ENCODE results near the gene METTL5.

The METTL5 gene

DNA sequence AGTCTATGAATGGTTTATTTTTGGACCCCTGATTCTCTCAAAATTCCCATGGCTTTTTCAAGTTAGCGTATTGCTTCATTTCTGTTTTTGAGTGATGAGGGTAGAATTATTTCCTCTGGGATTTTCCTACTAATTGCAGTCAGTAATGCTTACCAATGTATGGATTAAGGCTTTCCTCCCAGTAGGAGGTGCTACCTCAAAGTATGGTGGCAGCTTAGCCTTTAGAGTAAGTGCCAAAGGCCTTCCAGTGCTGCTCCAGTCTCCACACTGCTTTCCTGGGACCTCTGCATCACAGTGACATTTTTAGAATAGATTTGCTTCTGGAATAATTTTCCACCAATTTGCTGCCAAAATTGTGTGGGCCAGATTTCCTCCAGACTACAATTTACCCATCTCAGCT is 42.2 kb downstream of the METTL5 start:
- DNase-seq (ENCODE audit: low spot score), result no peak

DNA sequence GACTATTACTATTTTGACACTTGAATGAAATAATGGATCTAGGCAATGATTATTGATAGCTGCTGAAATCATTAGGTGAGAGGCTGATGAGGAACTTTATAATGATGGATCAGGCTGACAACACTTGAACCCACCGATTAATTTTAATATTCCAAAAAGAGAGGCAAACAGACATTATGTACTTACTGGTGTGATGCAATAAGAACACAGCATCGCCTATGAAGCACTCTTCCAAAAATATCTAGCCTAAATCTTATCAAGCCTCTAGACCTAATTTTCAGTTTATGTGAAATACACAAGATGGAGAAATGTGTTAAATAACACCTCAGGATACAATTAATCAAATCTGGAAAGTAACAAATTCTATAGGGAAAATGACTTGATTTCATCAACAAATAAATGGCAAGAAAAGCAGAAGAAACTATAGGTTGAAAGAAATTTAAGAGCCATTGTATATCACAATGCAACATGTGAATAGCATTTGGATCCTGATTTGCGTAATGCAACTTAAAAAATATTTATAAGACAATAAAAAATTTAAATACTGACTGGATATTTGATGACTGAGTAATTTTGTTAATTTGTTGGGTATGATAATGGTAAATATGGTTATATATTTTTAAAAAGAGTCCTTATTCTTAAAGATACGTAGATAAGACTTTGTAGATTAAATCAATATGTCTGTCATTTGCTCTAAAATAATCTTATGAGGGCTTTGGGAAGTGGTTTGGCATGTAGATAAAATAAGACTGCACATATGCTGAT is 43.3 kb downstream of the METTL5 start:
- DNase-seq (ENCODE audit: low spot score), result no peak

DNA sequence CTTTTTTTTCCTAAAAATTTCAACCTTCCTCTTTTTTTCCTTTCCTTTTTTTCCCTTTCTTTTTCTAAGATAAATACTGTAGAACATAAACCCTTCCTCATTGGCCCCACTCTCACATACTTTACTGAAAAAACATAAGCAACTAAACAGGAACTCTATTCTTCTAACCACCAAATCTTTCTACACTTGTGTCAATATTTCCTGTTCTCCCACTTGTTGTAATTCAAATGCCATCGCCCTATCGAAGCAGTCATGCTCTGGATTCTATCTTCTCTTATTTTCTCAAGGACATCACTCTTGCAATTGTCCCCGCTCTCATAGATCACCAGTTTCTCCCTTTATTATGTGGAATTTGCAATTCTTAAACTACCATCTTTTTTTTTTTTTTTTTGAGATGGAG is 46.3 kb downstream of the METTL5 start:
- no peak for DNase-seq (ENCODE audit: low spot score)

DNA sequence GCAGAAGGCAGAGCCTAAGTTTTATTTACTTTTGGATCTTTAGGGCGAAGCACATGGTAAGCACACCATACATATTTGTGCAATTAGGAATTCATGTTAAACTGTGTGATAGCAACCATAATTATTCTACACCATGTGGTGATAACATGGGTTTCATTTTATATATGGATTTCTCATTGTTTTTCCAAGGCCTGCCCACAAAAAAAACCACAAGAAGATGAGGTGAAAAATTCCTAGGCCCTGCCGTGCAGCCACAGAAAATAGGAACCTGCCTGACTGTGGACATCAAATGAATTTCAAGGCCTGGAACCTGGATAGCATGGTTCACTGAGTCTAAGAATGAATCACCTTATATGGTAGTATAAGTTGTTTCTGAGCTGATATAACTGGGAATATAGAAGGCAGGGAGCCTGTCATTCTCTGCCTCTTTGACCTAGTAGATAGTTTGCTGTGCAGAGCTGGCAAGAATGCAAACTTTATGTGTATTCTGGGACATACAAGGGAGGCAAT is 48.4 kb downstream of the METTL5 start:
- DNase-seq (ENCODE audit: low spot score), result no peak

DNA sequence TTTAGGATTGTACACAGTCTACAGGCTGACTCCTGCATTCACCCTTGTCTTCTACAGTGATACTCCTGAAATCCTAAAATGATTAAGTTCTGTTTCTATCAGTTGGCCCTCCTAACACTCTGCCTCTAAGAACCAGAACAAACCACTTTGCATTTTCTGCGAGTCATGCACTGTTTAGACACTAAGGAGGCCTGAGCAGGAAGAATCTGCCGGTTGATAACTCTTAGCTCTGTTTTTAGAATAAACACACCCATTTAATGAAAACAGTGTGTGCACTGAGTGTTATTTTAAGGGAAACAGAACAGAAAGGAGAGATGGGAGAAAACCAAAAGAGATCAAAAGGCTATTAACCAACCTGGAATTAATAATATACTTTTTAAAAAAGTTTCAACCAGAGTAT is 48.9 kb downstream of the METTL5 start:
- no peak for DNase-seq (ENCODE audit: low spot score)

DNA sequence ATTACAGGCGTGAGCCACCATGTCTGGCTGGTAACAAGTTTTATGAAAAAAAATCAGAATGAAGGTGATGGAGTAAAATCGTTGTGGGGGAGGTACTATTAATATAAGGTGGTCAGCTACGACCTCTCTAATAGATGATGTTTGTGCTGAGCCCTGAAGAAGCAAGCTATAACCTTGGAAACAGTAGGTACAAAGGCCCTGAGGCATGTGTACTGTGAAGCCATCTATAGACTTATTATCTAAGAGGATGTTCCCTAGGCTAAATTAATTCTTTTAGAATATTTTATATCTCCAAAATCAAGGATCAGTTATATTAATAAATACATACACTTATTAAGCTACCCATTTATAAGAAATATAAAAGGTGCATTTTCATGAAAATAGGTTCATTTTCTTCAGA is 49.4 kb downstream of the METTL5 start:
- DNase-seq (ENCODE audit: low spot score), result no peak

DNA sequence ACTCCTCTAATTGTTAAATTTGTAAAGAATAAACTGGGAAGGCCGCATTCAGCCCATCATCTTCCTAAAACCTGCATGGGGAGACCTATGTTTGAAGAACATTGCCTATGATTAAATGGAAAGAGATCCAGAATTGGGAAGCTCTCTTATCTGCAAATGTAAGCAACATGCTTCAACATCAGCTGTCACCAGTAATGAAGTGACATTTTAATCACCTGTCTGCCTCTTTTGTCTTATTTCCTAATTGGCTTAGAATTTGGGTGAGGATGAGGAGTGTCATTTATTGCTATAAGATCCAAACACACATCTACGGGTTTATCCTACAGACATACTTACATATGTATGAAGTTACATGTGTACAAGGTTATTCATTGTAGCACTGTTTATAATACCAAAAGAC is 52.1 kb downstream of the METTL5 start:
- no peak for DNase-seq (ENCODE audit: low spot score)

DNA sequence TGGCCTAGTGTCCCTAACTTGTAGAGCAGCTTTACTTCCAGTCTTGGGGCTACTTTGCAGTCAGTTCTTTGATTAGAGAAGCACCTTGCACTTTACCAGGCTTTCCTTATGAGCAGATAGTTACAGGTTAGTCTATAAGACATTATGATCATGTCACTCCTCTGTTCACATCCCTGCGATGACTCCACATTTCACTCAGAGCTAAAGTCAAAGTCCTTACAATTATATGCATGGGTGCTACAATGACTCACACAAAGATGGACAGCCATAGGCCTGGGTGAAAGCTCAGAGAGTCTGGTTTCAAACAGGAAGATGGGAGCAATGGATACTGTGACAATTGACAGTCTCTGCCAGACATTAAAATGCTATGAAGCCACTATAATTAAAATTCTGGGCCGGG is 53.1 kb downstream of the METTL5 start:
- DNase-seq (ENCODE audit: low spot score), result no peak

DNA sequence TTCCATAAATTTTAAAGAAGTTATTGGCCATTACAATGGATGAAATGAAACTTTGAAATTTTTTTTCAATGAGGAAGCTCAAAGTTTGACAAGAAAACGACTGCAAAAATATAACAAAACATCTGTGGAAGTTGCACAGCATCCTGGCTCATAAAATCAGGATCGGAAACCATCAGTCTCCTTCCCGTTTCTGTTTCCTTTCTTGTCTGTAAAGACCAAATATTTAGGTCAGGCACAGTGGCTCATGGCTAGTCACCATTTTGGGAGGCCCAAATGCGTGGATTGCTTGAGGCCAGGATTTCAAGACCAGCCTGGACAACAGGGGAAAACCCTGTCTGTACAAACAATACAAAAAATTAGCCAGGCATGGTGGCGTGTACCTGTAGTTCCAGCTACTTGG is 53.7 kb downstream of the METTL5 start:
- no peak for DNase-seq (ENCODE audit: low spot score)

DNA sequence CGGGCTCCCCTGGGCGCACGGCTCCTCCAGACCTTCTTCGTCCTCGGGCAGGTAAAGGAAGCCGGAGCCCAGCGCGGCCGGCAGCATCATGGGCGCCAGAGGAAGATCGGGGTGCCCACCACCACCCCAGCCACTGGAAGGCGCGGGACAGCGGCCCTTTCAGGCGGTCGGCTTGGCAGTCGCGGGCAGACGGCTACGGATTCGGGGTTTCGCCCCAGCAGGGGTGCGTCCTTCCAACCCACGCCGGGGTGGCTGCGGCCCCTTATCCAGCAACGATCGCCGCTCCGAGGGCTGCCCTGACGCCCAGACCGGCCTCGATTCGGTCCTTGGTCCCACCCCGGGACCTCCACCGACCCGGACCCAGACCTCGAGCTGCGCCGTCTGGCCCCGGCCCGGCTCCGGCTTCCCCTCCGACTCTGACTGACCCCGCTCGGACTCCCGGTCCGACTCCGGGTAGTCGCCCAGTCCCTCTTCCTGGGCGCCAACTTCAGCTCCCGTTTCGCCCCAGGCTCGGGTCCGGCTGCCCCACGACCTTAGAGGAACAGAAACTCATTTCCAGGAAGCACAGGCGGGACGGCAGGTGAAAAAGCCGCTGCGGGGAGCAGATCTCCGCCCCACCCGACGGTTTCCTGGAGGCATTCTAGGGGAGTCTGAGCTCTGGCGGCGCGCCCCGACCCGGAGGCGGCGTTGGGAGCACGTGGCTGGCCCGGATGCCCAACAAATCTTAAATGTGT is 56.3 kb downstream of the METTL5 start:
- no peak for DNase-seq (ENCODE audit: low spot score)

DNA sequence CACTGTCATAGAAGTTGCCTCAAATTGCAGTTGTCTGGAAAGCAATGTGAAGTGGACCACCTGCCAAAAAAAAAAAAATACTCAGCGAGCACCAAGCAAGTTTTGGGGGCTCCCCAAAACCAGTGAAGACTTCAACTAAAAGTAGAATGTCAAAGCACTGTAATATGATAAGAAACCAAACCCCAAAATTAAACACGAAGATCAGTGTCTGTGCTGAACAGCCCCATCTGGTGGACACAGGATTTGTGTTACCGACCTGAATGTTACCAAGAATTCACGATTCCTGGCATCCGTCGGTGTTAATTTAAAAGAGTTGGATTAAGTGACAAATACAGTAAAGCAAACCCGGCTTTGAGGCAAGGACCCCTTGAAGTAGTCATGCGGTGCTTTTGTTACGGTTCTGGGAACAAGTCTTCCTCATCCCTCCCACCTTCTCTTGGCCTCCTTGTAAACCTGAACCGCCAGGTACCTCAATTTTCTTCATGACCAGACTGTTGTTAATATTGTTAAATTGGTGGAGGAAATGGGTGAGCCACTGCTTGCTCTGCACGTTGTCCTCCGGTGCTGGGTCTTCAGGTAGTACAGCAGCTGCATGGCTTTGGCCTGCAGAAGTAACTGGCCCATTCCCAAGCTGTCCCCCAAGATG is 57.3 kb downstream of the METTL5 start:
- DNase-seq (ENCODE audit: low spot score), result peak; percentile 36

DNA sequence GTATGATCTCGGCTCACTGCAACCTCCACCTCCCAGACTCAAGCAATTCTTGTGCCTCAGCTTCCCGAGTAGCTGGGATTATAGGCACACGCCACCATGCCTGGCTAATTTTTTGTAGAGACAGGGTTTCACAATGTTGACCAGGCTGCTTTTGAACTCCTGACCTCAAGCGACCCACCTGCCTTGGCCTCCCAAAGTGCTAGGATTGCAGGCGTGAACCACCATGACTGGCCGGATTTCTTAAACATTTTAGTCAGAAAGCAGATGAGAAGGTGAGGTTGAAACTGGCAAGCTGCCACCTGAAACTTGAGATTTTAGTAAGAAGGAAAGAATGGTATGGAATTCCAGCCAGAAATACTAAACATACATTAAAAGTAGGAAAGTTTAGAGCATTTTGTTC is 59.2 kb downstream of the METTL5 start:
- no peak for DNase-seq (ENCODE audit: low spot score)

DNA sequence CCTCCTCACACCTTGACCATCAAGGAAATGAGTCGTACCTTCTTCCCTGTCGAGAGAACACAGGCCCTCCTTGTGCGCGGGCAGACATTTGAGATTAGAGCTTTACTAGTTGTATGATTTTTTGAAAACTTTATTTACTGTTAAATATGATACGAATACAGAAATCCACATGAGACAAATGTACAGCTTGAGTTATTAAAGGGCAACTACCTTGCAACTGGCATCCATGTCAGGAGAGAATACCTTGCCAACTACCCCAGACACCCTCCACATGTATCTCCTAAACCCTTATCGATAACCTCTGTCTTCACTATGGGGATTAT is 62.8 kb downstream of the METTL5 start:
- no peak for DNase-seq (ENCODE audit: low spot score)

Data from SK-N-DZ (cell line).